Liver (tissue), 3 donors: Measurements from ENCODE around the gene DLGAP4.

Experiments used
- ATF3 ChIP-seq: IDR thresholded peaks from 2 replicates; pipeline ENCODE4 v1.6.1; 2016; ENCODE audit warnings: antibody characterized with exemption
- CTCF ChIP-seq: fragments of 150-350 bp; IDR thresholded peaks from 2 replicates; pipeline ENCODE4 v1.5.1; 2017; ENCODE audit warnings: improper control_type of control experiment, low read depth, low read length; ENCODE audit not compliant: missing input control
- EGR1 ChIP-seq, 2 donors: IDR thresholded peaks; 2 replicates each; pipeline ENCODE4 v1.6.1; 2016 to 2018; ENCODE audit warnings: antibody characterized with exemption in 2 of 2, low read depth in 2 of 2
- HNF4A ChIP-seq, 2 donors: conservative IDR thresholded peaks; 2 replicates each; pipeline ENCODE4 v1.6.1; 2016; ENCODE audit warnings: antibody characterized with exemption in 2 of 2, mild to moderate bottlenecking in 2 of 2
- MAX ChIP-seq: IDR thresholded peaks from 2 replicates; pipeline ENCODE4 v1.6.1; 2016; ENCODE audit warnings: antibody characterized with exemption
- RAD21 ChIP-seq, 2 donors: IDR thresholded peaks; 2 replicates each; pipeline ENCODE4 v1.6.1; 2016; ENCODE audit warnings: antibody characterized with exemption in 2 of 2, mild to moderate bottlenecking in 2 of 2
- REST ChIP-seq: IDR thresholded peaks from 2 replicates; pipeline ENCODE4 v1.6.1; 2016; ENCODE audit warnings: antibody characterized with exemption, mild to moderate bottlenecking
- SP1 ChIP-seq: IDR thresholded peaks from 2 replicates; pipeline ENCODE4 v1.6.1; 2018; ENCODE audit warnings: antibody characterized with exemption, mild to moderate bottlenecking
- TAF1 ChIP-seq: conservative IDR thresholded peaks from 2 replicates; pipeline ENCODE4 v1.6.1; 2016; ENCODE audit warnings: antibody characterized with exemption, mild to moderate bottlenecking
- YY1 ChIP-seq: IDR thresholded peaks from 2 replicates; pipeline ENCODE4 v1.6.1; 2016; ENCODE audit warnings: antibody characterized with exemption, mild to moderate bottlenecking
- ZBTB33 ChIP-seq: IDR thresholded peaks from 2 replicates; pipeline ENCODE4 v1.6.1; 2016; ENCODE audit warnings: antibody characterized with exemption
- donor health status: healthy.
- donor health status: healthy.

GRCh38 chr20:36343641-36344040, 37.5 kb downstream of the DLGAP4 start:
- TF ChIP-seq CTCF = no peak
- TF ChIP-seq MAX = no peak
- no peak for TF ChIP-seq YY1
- no peak for TF ChIP-seq ATF3
- no peak for TF ChIP-seq SP1
- no peak for TF ChIP-seq REST
- TF ChIP-seq HNF4A (conservative IDR thresholded peaks at IDR 0.05) = no peak
- TF ChIP-seq RAD21 (IDR thresholded peaks at IDR 0.05) = no peak
- no peak for TF ChIP-seq TAF1
- TF ChIP-seq ZBTB33 = no peak
- no peak for TF ChIP-seq EGR1 (IDR thresholded peaks at IDR 0.05; ENCODE audit: low read depth in 2 of 2)
